Putamen (tissue), 1 donor: ENCODE results near the gene GCLC.
A peak's percentile ranks its signal among the peaks of the same experiment; 100 is the strongest.
"Not testable (repeated sequence)": the region's sequence is repeated elsewhere in the genome, so short reads cannot be mapped to it uniquely, and the experiment has no call there.

ENCODE experiments used
- DNase-seq: peaks from one replicate; pipeline ENCODE4 v3.0.0-alpha.2; 2016; ENCODE audit warnings: low spot score

The GCLC gene

DNA sequence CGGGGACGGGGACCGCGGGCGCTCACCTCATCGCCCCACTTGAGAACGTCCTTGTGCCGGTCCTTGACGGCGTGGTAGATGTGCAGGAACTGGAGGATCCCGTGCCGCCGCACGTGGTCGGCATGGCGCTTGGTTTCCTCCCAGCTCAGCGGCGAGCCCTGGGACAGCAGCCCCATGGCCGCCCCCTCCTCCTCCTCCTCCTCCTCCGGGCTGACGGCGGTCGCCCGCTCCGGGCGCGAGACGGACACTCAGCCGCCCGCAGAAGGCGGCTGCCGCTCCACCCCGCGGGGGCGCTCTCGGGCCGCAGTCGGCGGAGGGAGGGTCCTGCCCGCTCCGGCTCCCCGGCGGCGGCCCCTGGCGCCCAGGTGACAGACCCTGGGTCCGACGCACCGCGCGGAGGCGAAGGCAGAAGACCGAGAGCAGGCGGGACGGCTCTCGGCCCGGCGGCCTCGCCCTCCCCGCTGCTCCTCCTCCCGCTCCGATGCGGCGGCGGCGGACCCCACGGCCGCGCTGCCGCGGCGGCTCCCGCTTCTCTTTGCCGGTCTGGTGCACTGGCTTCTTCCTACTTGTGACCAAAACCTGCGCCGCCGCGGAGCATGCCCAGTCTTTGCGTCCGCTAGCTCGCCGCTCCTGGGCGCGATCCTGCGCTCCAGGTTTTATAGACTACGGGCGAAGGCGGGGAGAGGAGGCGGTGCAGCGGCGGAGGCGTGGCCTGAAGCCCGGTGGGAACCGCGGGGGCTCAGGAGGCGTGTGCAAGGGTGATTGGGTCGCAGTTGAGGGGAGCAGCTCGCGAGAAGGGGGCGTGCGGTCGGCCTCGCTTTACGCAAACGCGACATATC lies at the start of gene GCLC:
GCLC (minus strand) TSS at position 632 of the 839 bp plus-strand sequence; CDS start at position 176, 456 bp downstream.
- peak; percentile 92 for DNase-seq

GRCh38 chr6:53594596-53594995 lies 49.7 kb upstream of the GCLC start:
- no peak for DNase-seq

- DNase-seq = no peak
Observed at GRCh38 chr6:53593001-53593488, 48.1 kb upstream of the GCLC start.

DNA sequence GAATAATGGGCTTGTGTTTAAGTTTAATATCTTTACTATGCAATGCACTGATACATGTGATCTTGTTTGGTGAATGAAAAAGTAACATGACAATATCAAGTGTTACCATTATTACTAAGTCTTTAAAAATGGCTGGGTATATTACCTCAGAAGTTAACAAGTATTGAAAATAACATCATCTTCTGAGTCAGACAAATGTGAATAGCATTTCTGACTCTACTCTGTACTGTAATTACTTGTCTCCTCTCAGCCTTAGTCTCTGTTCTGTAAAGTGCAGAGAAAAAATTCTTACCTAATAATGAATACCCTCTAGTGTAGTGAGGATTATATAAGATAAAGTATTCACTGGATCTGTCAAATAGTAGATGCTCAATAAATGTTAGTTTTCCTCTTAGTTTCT lies 47.0 kb upstream of the GCLC start:
- DNase-seq = no peak

GRCh38 chr6:53588816-53589509 lies 44.1 kb upstream of the GCLC start:
- DNase-seq = peak; percentile 8

- no peak for DNase-seq
Observed at GRCh38 chr6:53587291-53587690, 42.4 kb upstream of the GCLC start.

GRCh38 chr6:53585208-53585900 lies 40.5 kb upstream of the GCLC start:
- DNase-seq = no peak

DNA sequence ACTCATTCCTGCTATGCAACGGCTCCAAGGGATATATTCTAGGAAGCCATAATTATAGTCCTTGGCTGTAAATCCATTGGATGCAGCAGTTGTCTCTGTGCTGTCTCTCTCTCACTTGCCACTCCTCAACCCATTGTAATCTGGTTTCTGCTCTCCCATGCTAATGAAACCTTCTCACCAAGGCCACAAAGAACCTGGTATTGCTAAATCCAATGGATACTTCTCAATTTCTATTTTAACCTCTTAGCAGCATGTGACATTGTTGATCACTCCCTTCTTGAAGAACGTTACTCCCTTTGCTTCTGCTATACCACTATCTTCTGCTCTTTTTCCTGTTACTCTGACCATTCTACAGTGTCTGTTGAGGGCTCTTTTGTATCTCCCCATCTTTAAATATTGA lies 39.8 kb upstream of the GCLC start:
- DNase-seq = no peak

DNA sequence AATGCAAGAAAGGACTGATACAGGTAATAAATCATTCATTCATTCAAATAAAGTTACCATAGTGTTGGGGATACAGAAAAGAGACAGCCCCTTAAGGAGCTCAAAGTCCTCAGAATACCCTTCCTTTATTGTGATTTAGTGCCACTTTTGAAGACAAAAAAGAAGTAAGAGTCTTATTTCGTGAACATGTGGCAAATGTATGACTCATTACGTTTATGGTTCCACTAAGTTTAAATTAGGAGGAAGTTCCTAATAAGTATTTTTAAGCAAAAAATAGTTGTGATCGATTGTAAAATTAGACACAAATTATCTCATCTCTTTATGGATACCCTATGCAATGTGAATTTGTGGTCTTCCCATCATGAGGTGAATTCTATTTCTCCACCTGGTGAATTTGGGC lies 38.5 kb upstream of the GCLC start:
- no peak for DNase-seq

DNA sequence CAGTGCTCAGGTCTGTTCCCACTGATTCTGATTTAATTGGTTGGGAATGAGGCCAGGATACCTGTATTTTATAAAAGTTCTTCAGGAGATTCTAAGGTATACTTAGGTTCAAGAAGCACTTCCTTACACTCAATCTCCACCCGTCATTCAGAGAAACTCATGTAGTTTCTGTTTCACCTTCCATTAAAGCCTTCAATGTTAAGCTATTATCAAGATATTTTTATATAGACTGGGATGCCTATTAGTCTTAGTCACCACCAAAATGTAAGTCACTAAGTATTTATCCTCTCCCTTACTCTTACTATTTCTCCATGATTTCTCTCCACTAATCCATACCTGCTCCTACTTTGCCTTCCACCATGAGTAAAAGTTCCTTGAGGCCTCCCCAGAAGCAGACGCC lies 38.1 kb upstream of the GCLC start:
- no peak for DNase-seq

DNA sequence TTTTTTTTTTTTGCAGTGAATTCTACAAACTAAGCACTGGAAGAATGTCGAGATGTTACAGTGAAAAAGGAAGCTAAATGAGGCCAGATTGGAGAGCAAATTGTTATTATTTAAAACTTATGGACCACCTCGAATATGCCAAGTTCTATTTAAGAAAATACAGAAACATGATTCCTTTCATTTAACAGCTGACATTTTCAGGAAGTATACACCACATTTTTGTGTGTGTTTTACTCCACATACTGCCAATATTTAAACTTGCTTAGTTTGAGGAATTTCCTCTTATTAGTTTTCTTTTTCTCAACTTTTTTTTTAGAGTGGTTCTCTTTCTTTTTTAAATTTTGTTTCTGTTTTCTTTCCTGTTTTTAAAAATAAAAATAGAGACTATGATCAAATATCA lies 37.0 kb upstream of the GCLC start:
- DNase-seq = no peak

GRCh38 chr6:53581173-53581773 lies 36.4 kb upstream of the GCLC start:
- DNase-seq = no peak

- DNase-seq = no peak
Observed at GRCh38 chr6:53579338-53579737, 34.4 kb upstream of the GCLC start.

GRCh38 chr6:53578371-53578770 lies 33.5 kb upstream of the GCLC start:
- DNase-seq = peak; percentile 58

DNA sequence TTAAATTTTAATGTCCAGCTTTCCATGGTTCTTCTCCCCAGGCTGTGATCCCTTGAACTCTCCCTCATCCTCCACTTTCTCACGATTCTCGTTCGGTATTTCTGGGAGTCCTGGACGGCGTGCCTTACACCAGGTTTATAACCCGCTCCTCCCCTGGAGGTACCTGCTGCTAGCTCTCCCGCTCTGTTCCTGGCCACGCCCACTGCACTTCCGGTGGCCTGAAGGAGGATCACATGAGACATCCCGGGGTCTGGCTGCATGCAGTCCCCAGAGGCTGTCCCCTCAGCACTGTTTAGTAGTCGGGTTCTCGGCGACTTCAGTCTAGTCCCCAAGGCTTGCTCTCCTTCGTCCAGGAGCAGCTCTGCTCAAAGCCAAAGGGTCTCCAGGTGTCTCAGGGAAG lies 28.4 kb upstream of the GCLC start:
- no peak for DNase-seq

- not testable (repeated sequence) for DNase-seq
Observed at GRCh38 chr6:53572379-53572778, 27.5 kb upstream of the GCLC start.

GRCh38 chr6:53568776-53569616 lies 24.1 kb upstream of the GCLC start:
- DNase-seq = no peak

DNA sequence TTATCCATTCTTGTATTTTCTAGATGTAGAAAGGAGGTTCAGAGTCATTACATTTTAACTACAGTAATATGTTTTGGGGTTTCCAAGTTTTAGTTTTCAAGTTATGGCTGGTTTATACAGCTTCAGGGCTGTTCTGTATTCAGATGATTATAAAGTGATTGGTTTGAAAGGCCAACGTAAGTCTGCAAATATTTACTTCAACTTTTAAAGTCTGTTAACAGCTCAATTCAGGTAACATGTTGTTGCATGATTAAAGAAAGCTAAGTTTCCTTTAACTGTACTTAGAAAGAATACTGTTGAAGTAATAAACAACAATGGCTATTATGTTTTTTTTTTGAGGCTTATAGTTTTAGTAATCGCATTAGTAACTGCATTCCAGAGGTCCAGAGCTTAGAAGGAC lies 22.8 kb upstream of the GCLC start:
- no peak for DNase-seq

- DNase-seq = no peak
Observed at GRCh38 chr6:53566755-53567154, 21.9 kb upstream of the GCLC start.

- DNase-seq = no peak
Observed at GRCh38 chr6:53565886-53566285, 21.0 kb upstream of the GCLC start.

DNA sequence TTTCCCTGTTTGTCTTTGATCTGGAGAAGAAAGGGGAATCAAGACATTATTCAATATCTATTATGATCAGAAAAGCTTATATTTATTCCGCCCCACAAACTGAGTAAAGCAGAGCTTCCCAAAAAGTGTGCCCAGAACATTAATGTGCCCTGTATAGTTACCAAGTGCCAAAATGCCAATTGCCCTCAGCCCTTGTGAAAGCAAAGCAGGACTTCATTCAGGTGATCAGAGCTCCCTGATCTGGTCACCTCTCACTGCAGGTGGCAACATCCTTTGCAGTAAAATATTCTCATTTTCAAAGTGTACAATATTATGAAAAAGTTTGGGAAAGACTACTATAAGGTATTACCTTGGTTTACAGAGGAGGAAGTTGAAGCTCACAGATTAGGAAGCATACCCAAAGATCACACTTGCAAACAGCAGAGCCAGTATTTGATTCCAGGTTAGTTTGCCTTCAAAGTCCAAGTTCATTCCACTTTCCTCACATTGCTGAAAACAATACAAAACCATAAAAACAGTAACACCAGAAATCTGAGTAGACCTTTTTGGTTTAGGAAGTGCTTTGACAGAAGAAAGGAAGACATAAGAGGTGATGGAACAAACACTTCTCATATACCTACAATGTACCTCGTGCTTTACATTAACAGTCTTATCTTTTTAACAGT lies 19.6 kb upstream of the GCLC start:
- DNase-seq = no peak
